K562 (cell line): ENCODE results near the gene SLC7A5. TPM values are rescaled to one million over a fixed set of nuclear protein-coding genes. Genes with fewer than 3 reads are reported as not detected.
A peak's percentile ranks its signal among the peaks of the same experiment; 100 is the strongest.

Experiments used
- BRCA1 ChIP-seq, 2 experiments: fragments of 450-650 bp in 1 of 2; sonication (generic) in 1 of 2; formaldehyde crosslinking in 1 of 2; IDR thresholded peaks; 2 replicates each; pipeline versions ENCODE4 v1.5.0 to v1.6.1; 2017 to 2020; ENCODE audit warnings: mild to moderate bottlenecking in 1 of 2, missing genetic modification reagents in 1 of 2
- CBX3 ChIP-seq, 2 experiments: IDR thresholded peaks; 1 replicate in 1 of 2; 2 replicates in 1 of 2; pipeline ENCODE4 v1.6.1; 2012; ENCODE audit warnings: inconsistent platforms in 2 of 2, low read length in 2 of 2, borderline replicate concordance in 1 of 2, control low read depth in 1 of 2
- CCNT2 ChIP-seq: IDR thresholded peaks from 2 replicates; pipeline ENCODE4 v1.6.1; 2011; ENCODE audit warnings: borderline replicate concordance, low read depth, mild to moderate bottlenecking, moderate library complexity, mixed read lengths, low read length; ENCODE audit not compliant: insufficient read length; ENCODE audit errors: extremely low read depth
- FIP1L1 ChIP-seq: fragments of 200-400 bp; formaldehyde crosslinking; IDR thresholded peaks from 2 replicates; pipeline ENCODE4 v1.6.1; 2018; ENCODE audit warnings: mild to moderate bottlenecking, low read depth, low read length; ENCODE audit not compliant: poor library complexity, severe bottlenecking
- ILK ChIP-seq: fragments of 450-650 bp; IDR thresholded peaks from 2 replicates; pipeline ENCODE4 v1.6.1; 2016; ENCODE audit warnings: missing genetic modification characterization, low read depth, mild to moderate bottlenecking, missing compliant biosample characterization, moderate library complexity, borderline replicate concordance
- KDM5B ChIP-seq: fragments of 200-600 bp; sonication (generic); IDR thresholded peaks from 2 replicates; pipeline ENCODE4 v1.6.1; 2012; ENCODE audit warnings: low read depth, mild to moderate bottlenecking, moderate library complexity, low read length, control low read depth, inconsistent platforms; ENCODE audit not compliant: insufficient replicate concordance
- MAFK ChIP-seq: IDR thresholded peaks from 2 replicates; pipeline ENCODE4 v1.6.1; 2011; ENCODE audit warnings: low read length, improper control_type of control experiment
- MEIS2 ChIP-seq: fragments of 450-650 bp; IDR thresholded peaks from 2 replicates; pipeline ENCODE4 v1.6.1; 2014; ENCODE audit warnings: mild to moderate bottlenecking; ENCODE audit not compliant: partially characterized antibody
- NFRKB ChIP-seq: fragments of 450-650 bp; IDR thresholded peaks from 2 replicates; pipeline ENCODE4 v1.6.1; 2016; ENCODE audit warnings: low read depth
- NR2C1 ChIP-seq, 2 experiments: fragments of 450-650 bp; IDR thresholded peaks; 2 replicates each; pipeline ENCODE4 v1.6.1; 2017; ENCODE audit warnings: mild to moderate bottlenecking in 2 of 2, antibody characterized with exemption in 1 of 2, inconsistent platforms in 1 of 2, missing compliant biosample characterization in 1 of 2, missing genetic modification characterization in 1 of 2
- SAFB2 ChIP-seq: fragments of 200-400 bp; formaldehyde crosslinking; IDR thresholded peaks from 2 replicates; pipeline ENCODE4 v1.6.1; 2018; ENCODE audit warnings: borderline replicate concordance, low read length, low read depth, moderate library complexity; ENCODE audit not compliant: severe bottlenecking
- SMAD4 ChIP-seq: fragments of 250-450 bp; sonication (Bioruptor Pico); conservative IDR thresholded peaks from 2 replicates; pipeline ENCODE4 v1.8.0; 2021; ENCODE audit warnings: inconsistent platforms, mild to moderate bottlenecking, moderate library complexity
- SPI1 ChIP-seq: IDR thresholded peaks from 2 replicates; pipeline ENCODE4 v1.6.1; 2011; ENCODE audit warnings: low read depth, low read length, control low read depth, borderline replicate concordance
- STAG1 ChIP-seq: sonication (generic); formaldehyde crosslinking; IDR thresholded peaks from 2 replicates; pipeline ENCODE4 v1.5.0; 2020; ENCODE audit warnings: missing genetic modification reagents, borderline replicate concordance
- SUPT5H ChIP-seq: fragments of 450-650 bp; IDR thresholded peaks from 2 replicates; pipeline ENCODE4 v1.6.1; 2016
- ZNF239 ChIP-seq: fragments of 250-450 bp; sonication (Bioruptor Pico); IDR thresholded peaks from 2 replicates; pipeline ENCODE4 v1.4.0; 2020; ENCODE audit warnings: mild to moderate bottlenecking
- ZNF717 ChIP-seq: fragments of 250-450 bp; sonication (Bioruptor Pico); IDR thresholded peaks from 2 replicates; pipeline ENCODE4 v1.5.0; 2021
- ZSCAN29 ChIP-seq: fragments of 450-650 bp; IDR thresholded peaks from 2 replicates; pipeline ENCODE4 v1.6.1; 2017
- polyA plus RNA-seq, 8 experiments: library from polyadenylated mRNA; depleted of rRNA in 4 of 8; stranded (reverse) in 5 of 8; unstranded in 3 of 8; fragments of >200 nt; fragmentation: Nextera tagmentation in 2 of 8; fragmentation: Illumina TruSeq in 1 of 8; extraction: Ambion mirVana in 2 of 8; extraction: Trizol in 1 of 8; gene quantifications; 2 replicates each; pipeline versions ENCODE4 v1.2.1 to v1.2.3, GENCODE V29; 2011 to 2014; ENCODE audit warnings: inconsistent platforms in 1 of 8, missing spikeins in 1 of 8
- total RNA-seq, 7 experiments: library from RNA; depleted of rRNA in 6 of 7; stranded (reverse); fragments of >200 nt in 6 of 7; fragmentation: Illumina TruSeq in 2 of 7; extraction: Trizol in 2 of 7; gene quantifications; 2 replicates each; pipeline versions ENCODE4 v1.2.1 to v1.2.3, GENCODE V29; 2011 to 2021; ENCODE audit warnings: low replicate concordance in 1 of 7
- TF ChIP-seq, protein P1 (sequence below): fragments of 250-450 bp; sonication (Bioruptor Pico); IDR thresholded peaks from 2 replicates; pipeline ENCODE4 v1.8.0; 2022; ENCODE audit warnings: moderate library complexity, mild to moderate bottlenecking, inconsistent platforms
- TF ChIP-seq, protein P2 (sequence below): sonication (generic); formaldehyde crosslinking; IDR thresholded peaks from 2 replicates; pipeline ENCODE4 v1.9.0; 2022; ENCODE audit warnings: mild to moderate bottlenecking, missing genetic modification reagents
- TF ChIP-seq, protein P3 (sequence below): sonication (generic); formaldehyde crosslinking; IDR thresholded peaks from 2 replicates; pipeline ENCODE4 v1.8.0; 2022; ENCODE audit warnings: missing genetic modification reagents, mild to moderate bottlenecking, borderline replicate concordance
- TF ChIP-seq, protein P4 (sequence below): fragments of 250-450 bp; sonication (Bioruptor Pico); IDR thresholded peaks from 2 replicates; pipeline ENCODE4 v1.8.0; 2021; ENCODE audit warnings: moderate library complexity, mild to moderate bottlenecking, inconsistent platforms

The SLC7A5 gene
- total and polyA plus RNA-seq, 9 of the 15 experiments (the other 6 are each of a cell fraction or from before 2014, with no cell fraction given), result 1.9 to 220 (median 18.6) TPM

DNA sequence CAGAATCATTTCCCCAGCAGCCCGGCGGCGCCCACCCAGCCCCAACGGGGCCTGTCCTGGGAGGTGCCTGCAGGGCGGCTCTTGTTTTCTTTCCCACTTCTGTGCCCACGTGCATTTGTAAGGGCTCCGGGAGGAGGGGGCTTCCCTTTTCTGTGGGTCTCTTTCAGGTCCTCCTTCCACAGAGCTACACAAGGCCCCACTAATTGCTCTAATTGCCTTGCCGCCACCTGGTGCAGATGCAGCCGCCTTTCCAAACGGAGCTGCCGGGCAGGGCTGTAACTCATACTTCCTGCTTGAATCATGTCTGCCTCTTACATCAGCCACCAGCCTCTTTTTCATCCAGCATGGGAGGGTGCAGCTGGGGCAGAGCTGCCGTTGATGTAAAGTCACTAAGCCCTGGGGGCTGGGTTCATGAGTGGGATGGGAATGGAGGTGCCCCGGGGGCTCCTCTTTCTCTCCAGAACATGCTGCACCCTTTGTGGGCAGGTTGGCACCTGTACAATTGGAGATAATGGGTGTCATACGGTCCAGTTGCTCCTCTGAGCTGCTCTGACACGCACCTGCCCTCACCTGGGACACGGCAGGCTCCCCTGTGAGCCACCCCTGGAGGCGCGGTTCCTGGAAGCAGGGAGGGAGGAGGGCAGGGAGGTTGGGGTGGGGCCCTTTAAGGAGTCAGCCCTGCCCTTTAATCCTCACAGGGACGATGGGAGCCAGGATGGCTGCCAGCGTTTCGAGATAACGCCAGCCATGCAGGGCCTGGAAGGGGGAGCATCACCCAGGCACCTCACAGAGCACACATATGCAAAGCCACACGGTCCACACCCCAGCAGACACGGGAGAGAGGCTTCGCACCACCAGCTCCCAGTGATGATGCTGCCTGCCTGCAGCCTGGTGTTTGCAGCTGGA lies 62.4 kb downstream of the SLC7A5 start (continued):
- TF ChIP-seq, protein P1, sequence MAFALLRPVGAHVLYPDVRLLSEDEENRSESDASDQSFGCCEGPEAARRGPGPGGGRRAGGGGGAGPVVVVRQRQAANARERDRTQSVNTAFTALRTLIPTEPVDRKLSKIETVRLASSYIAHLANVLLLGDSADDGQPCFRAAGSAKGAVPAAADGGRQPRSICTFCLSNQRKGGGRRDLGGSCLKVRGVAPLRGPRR, result no peak
- no peak for TF ChIP-seq SUPT5H
- peak; percentile 55 for TF ChIP-seq KDM5B
- TF ChIP-seq, protein P2, sequence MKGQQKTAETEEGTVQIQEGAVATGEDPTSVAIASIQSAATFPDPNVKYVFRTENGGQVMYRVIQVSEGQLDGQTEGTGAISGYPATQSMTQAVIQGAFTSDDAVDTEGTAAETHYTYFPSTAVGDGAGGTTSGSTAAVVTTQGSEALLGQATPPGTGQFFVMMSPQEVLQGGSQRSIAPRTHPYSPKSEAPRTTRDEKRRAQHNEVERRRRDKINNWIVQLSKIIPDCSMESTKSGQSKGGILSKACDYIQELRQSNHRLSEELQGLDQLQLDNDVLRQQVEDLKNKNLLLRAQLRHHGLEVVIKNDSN (CRISPR knock-in tag), result no peak
- TF ChIP-seq CCNT2, result no peak
- TF ChIP-seq, protein P3, sequence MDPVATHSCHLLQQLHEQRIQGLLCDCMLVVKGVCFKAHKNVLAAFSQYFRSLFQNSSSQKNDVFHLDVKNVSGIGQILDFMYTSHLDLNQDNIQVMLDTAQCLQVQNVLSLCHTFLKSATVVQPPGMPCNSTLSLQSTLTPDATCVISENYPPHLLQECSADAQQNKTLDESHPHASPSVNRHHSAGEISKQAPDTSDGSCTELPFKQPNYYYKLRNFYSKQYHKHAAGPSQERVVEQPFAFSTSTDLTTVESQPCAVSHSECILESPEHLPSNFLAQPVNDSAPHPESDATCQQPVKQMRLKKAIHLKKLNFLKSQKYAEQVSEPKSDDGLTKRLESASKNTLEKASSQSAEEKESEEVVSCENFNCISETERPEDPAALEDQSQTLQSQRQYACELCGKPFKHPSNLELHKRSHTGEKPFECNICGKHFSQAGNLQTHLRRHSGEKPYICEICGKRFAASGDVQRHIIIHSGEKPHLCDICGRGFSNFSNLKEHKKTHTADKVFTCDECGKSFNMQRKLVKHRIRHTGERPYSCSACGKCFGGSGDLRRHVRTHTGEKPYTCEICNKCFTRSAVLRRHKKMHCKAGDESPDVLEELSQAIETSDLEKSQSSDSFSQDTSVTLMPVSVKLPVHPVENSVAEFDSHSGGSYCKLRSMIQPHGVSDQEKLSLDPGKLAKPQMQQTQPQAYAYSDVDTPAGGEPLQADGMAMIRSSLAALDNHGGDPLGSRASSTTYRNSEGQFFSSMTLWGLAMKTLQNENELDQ (CRISPR knock-in tag), result no peak
- no peak for TF ChIP-seq ZSCAN29
- TF ChIP-seq ZNF239 (CRISPR knock-in tag), result no peak
- TF ChIP-seq STAG1, result no peak
- TF ChIP-seq NR2C1 (IDR thresholded peaks at IDR 0.05), result no peak
- peak; percentile 12; the same call in 1 of the 2 replicates for TF ChIP-seq NR2C1 (tag; IDR thresholded peaks at IDR 0.05)
- TF ChIP-seq ZNF717, result no peak
- TF ChIP-seq FIP1L1, result no peak
- no peak for TF ChIP-seq CBX3 (IDR thresholded peaks at IDR 0.05; ENCODE audit: borderline replicate concordance in 1 of 2, low read length in 2 of 2)
- TF ChIP-seq, protein P4, sequence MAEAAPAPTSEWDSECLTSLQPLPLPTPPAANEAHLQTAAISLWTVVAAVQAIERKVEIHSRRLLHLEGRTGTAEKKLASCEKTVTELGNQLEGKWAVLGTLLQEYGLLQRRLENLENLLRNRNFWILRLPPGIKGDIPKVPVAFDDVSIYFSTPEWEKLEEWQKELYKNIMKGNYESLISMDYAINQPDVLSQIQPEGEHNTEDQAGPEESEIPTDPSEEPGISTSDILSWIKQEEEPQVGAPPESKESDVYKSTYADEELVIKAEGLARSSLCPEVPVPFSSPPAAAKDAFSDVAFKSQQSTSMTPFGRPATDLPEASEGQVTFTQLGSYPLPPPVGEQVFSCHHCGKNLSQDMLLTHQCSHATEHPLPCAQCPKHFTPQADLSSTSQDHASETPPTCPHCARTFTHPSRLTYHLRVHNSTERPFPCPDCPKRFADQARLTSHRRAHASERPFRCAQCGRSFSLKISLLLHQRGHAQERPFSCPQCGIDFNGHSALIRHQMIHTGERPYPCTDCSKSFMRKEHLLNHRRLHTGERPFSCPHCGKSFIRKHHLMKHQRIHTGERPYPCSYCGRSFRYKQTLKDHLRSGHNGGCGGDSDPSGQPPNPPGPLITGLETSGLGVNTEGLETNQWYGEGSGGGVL (CRISPR knock-in tag), result no peak
- TF ChIP-seq BRCA1 (IDR thresholded peaks at IDR 0.05), result no peak
- TF ChIP-seq BRCA1 (CRISPR knock-in tag; IDR thresholded peaks at IDR 0.05), result no peak
- no peak for TF ChIP-seq ILK (tag)
- TF ChIP-seq MAFK, result no peak
- peak; percentile 89 for TF ChIP-seq SMAD4 (CRISPR knock-in tag)
- no peak for TF ChIP-seq SAFB2
- no peak for TF ChIP-seq SPI1
- TF ChIP-seq MEIS2, result peak; percentile 86
- TF ChIP-seq NFRKB, result peak; percentile 89; the same call in 1 of the 2 replicates
